Measurements from ENCODE around the gene PXMP4.

DNA sequence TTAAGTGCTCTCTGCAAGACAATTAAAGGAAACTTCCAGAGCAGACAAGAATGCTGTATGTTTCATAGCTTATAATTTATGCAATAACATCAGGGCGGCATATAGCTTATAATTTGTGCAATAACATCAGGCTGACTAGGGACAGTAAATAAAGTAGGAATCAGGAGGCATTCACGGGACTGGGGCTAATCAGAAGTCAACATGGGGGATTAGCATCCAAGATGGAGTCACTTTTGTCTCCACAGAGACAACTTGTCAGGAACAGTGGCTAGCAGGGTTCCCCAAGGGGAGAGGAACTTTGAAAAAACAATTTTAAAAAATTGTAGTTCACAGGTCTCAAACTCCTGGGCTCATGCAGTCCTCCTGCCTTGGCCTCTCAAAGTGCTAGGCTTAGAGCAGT is 8.4 kb upstream of the PXMP4 start:
- TF ChIP-seq POLR2A (conservative IDR thresholded peaks at IDR 0.05) (no peak), RAD51 (IDR thresholded peaks at IDR 0.05; ENCODE audit: borderline replicate concordance, low read depth) (no peak), SMARCE1 (IDR thresholded peaks at IDR 0.05) (no peak), ZFX (CRISPR knock-in tag; IDR thresholded peaks at IDR 0.05) (no peak), MAFG (tag; conservative IDR thresholded peaks at IDR 0.05) (no peak), ZNF23 (CRISPR knock-in tag; IDR thresholded peaks at IDR 0.05) (no peak), ZSCAN29 (IDR thresholded peaks at IDR 0.05) (no peak), TARDBP (IDR thresholded peaks at IDR 0.05) (no peak), FOXK2 (conservative IDR thresholded peaks at IDR 0.05 in 1 of 2, IDR thresholded peaks at IDR 0.05 in 1 of 2; ENCODE audit: low read depth in 2 of 2) (no peak)
- TF ChIP-seq, protein P1, sequence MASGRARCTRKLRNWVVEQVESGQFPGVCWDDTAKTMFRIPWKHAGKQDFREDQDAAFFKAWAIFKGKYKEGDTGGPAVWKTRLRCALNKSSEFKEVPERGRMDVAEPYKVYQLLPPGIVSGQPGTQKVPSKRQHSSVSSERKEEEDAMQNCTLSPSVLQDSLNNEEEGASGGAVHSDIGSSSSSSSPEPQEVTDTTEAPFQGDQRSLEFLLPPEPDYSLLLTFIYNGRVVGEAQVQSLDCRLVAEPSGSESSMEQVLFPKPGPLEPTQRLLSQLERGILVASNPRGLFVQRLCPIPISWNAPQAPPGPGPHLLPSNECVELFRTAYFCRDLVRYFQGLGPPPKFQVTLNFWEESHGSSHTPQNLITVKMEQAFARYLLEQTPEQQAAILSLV (tag; IDR thresholded peaks at IDR 0.05) = no peak
- TF ChIP-seq, protein P2, sequence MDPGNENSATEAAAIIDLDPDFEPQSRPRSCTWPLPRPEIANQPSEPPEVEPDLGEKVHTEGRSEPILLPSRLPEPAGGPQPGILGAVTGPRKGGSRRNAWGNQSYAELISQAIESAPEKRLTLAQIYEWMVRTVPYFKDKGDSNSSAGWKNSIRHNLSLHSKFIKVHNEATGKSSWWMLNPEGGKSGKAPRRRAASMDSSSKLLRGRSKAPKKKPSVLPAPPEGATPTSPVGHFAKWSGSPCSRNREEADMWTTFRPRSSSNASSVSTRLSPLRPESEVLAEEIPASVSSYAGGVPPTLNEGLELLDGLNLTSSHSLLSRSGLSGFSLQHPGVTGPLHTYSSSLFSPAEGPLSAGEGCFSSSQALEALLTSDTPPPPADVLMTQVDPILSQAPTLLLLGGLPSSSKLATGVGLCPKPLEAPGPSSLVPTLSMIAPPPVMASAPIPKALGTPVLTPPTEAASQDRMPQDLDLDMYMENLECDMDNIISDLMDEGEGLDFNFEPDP (CRISPR knock-in tag; IDR thresholded peaks at IDR 0.05) = no peak
- TF ChIP-seq, protein P3, sequence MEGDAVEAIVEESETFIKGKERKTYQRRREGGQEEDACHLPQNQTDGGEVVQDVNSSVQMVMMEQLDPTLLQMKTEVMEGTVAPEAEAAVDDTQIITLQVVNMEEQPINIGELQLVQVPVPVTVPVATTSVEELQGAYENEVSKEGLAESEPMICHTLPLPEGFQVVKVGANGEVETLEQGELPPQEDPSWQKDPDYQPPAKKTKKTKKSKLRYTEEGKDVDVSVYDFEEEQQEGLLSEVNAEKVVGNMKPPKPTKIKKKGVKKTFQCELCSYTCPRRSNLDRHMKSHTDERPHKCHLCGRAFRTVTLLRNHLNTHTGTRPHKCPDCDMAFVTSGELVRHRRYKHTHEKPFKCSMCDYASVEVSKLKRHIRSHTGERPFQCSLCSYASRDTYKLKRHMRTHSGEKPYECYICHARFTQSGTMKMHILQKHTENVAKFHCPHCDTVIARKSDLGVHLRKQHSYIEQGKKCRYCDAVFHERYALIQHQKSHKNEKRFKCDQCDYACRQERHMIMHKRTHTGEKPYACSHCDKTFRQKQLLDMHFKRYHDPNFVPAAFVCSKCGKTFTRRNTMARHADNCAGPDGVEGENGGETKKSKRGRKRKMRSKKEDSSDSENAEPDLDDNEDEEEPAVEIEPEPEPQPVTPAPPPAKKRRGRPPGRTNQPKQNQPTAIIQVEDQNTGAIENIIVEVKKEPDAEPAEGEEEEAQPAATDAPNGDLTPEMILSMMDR (IDR thresholded peaks at IDR 0.05 in 2 of 3, conservative IDR thresholded peaks at IDR 0.05 in 1 of 3; ENCODE audit: insufficient read depth in 2 of 3, low read depth in 1 of 3, low read length in 3 of 3) = no peak
